GM21576 (cell line): ENCODE data around the gene ALDH1A1.

ENCODE experiments used
- ATAC-seq: cut with Tn5 transposase; IDR thresholded peaks from one replicate; pipeline ENCODE4 v1.9.1; 2021; ENCODE audit warnings: mild to moderate bottlenecking, moderate library complexity; ENCODE audit not compliant: unreplicated experiment

Gene ALDH1A1

GRCh38 chr9:72980183-72980582 is 27.3 kb upstream of the ALDH1A1 start:
- no peak for ATAC-seq

GRCh38 chr9:72979405-72980100 is 26.7 kb upstream of the ALDH1A1 start:
- no peak for ATAC-seq

GRCh38 chr9:72978744-72979143 is 25.9 kb upstream of the ALDH1A1 start:
- no peak for ATAC-seq

GRCh38 chr9:72977670-72978069 is 24.8 kb upstream of the ALDH1A1 start:
- no peak for ATAC-seq

GRCh38 chr9:72974501-72974900 is 21.6 kb upstream of the ALDH1A1 start:
- no peak for ATAC-seq

GRCh38 chr9:72972636-72973035 is 19.8 kb upstream of the ALDH1A1 start:
- no peak for ATAC-seq

- ATAC-seq: no peak
These were observed 18.6 kb upstream of the ALDH1A1 start for GRCh38 chr9:72971411-72971810.

GRCh38 chr9:72960446-72960845 is 7.6 kb upstream of the ALDH1A1 start:
- no peak for ATAC-seq

GRCh38 chr9:72958485-72959281 is 5.8 kb upstream of the ALDH1A1 start:
- ATAC-seq: no peak

GRCh38 chr9:72955571-72955970 is 2.7 kb upstream of the ALDH1A1 start:
- no peak for ATAC-seq

GRCh38 chr9:72955126-72955455 is 2.2 kb upstream of the ALDH1A1 start:
- ATAC-seq: no peak

- no peak for ATAC-seq
These were observed 1.7 kb upstream of the ALDH1A1 start for GRCh38 chr9:72954431-72955125.

- ATAC-seq: no peak
These were observed 517 bp downstream of the ALDH1A1 start for GRCh38 chr9:72952381-72952690.

GRCh38 chr9:72951520-72952380 is 1.1 kb downstream of the ALDH1A1 start:
- ATAC-seq: no peak

- no peak for ATAC-seq
These were observed 1.9 kb downstream of the ALDH1A1 start for GRCh38 chr9:72950875-72951442.

- no peak for ATAC-seq
These were observed 2.9 kb downstream of the ALDH1A1 start for GRCh38 chr9:72949918-72950325.

GRCh38 chr9:72949244-72949582 is 3.6 kb downstream of the ALDH1A1 start:
- ATAC-seq: no peak

- no peak for ATAC-seq
These were observed 4.1 kb downstream of the ALDH1A1 start for GRCh38 chr9:72948575-72949243.

- no peak for ATAC-seq
These were observed 4.8 kb downstream of the ALDH1A1 start for GRCh38 chr9:72947984-72948465.

- no peak for ATAC-seq
These were observed 6.0 kb downstream of the ALDH1A1 start for GRCh38 chr9:72946821-72947220.
